ENCODE results near the gene GTF2IRD1.

DNA sequence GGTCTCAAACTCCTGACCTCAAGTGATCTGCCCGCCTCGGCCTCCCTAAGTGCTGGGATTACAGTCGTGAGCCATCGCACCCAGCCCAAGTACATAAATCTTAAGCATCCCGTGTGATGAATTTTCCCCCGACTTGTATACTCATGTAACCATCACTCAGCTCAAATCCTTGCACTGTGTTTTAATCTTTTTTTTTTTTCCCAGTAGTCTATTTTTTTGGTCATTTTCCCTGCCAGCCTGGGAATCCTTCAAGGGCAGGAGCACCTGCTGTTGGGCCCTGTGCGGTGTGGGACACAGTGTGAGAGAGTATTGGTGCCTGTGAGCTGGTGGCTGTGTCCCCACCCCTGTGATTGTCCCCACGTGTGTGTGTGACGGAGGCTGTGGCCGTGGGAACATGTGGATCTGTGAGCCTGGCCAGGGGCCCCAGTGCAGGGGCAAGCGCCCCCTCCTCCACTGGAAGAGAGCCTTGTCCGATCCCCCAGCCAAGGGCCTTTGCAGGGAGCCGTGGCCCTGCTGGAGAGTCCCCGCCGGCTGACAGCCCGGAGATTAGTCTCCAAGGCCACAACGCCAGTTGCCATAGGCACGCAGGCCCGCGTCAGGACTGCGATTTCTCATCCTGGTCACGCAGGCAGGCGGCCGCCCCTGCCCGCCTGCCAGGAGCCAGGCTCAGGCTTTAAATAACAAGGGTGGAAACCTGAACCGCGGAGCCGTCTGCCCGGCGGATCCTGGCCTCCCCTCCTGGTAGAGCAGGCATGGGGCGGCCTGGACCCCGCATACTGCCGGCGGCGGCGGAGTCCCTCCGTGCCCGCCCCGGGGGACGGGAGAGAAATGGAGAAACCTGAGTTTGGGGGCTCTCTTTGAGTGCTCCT, 26.5 kb downstream of the GTF2IRD1 start:
- TF ChIP-seq, protein P1, sequence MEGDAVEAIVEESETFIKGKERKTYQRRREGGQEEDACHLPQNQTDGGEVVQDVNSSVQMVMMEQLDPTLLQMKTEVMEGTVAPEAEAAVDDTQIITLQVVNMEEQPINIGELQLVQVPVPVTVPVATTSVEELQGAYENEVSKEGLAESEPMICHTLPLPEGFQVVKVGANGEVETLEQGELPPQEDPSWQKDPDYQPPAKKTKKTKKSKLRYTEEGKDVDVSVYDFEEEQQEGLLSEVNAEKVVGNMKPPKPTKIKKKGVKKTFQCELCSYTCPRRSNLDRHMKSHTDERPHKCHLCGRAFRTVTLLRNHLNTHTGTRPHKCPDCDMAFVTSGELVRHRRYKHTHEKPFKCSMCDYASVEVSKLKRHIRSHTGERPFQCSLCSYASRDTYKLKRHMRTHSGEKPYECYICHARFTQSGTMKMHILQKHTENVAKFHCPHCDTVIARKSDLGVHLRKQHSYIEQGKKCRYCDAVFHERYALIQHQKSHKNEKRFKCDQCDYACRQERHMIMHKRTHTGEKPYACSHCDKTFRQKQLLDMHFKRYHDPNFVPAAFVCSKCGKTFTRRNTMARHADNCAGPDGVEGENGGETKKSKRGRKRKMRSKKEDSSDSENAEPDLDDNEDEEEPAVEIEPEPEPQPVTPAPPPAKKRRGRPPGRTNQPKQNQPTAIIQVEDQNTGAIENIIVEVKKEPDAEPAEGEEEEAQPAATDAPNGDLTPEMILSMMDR (IDR thresholded peaks at IDR 0.05) = no peak
- peak; percentile 22 to 29 for TF ChIP-seq POLR2A (IDR thresholded peaks at IDR 0.05)
